Tibial nerve (tissue), 4 donors: ENCODE measurements around the gene HMX1. TPM values are rescaled to one million over a fixed set of nuclear protein-coding genes. Genes with fewer than 3 reads are reported as not detected.

Experiments
- DNase-seq, 2 donors: peaks; one replicate each; pipeline ENCODE4 v3.0.0-alpha.2; 2019; ENCODE audit warnings: low spot score in 2 of 2
- H3K27ac ChIP-seq, 4 donors: fragments of 200-600 bp; sonication (generic) in 3 of 4; one replicate each; pipeline ENCODE4 v1.5.1; 2017 to 2019; ENCODE audit warnings: mild to moderate bottlenecking in 1 of 4
- H3K27me3 ChIP-seq, 2 donors: fragments of 200-600 bp; sonication (generic) in 1 of 2; one replicate each; pipeline versions ENCODE4 v1.5.1 to v1.6.0; 2017 to 2019
- H3K36me3 ChIP-seq, 3 donors: fragments of 200-600 bp; sonication (generic); one replicate each; pipeline ENCODE4 v1.5.1; 2018 to 2019
- H3K4me1 ChIP-seq, 4 donors: fragments of 200-600 bp; sonication (generic) in 3 of 4; one replicate each; pipeline ENCODE4 v1.5.1; 2017 to 2019
- H3K4me3 ChIP-seq, 4 donors: fragments of 200-600 bp; sonication (generic) in 3 of 4; one replicate each; pipeline ENCODE4 v1.5.1; 2017 to 2019; ENCODE audit warnings: mild to moderate bottlenecking in 1 of 4, moderate library complexity in 1 of 4
- H3K9me3 ChIP-seq, 4 donors: fragments of 200-600 bp; sonication (generic) in 3 of 4; one replicate each; pipeline ENCODE4 v1.5.1; 2017 to 2019
- CTCF ChIP-seq, 5 experiments: fragments of 200-600 bp in 3 of 5; fragments of 450-650 bp in 2 of 5; sonication (generic) in 3 of 5; IDR thresholded peaks; one replicate each; pipeline ENCODE4 v1.5.1; 2016 to 2019; ENCODE audit warnings: antibody characterized with exemption in 5 of 5, mild to moderate bottlenecking in 3 of 5, moderate library complexity in 2 of 5
- EP300 ChIP-seq, 2 donors: sonication (generic); formaldehyde crosslinking; IDR thresholded peaks; one replicate each; pipeline ENCODE4 v1.6.1; 2017; ENCODE audit warnings: antibody characterized with exemption in 2 of 2, mild to moderate bottlenecking in 1 of 2
- POLR2A ChIP-seq, 2 donors: fragments of 450-650 bp; IDR thresholded peaks; one replicate each; pipeline ENCODE4 v1.6.1; 2017; ENCODE audit warnings: antibody characterized with exemption in 2 of 2, mild to moderate bottlenecking in 2 of 2, moderate library complexity in 2 of 2
- WGBS, 2 donors: methylation state at CpG; one replicate each; pipeline ENCODE4 v1.1.5; 2018; 5-methylcytosine and 5-hydroxymethylcytosine counted together
- total RNA-seq, 4 donors: library from RNA; depleted of rRNA; stranded (reverse); fragments of >200 nt; gene quantifications; one replicate each; pipeline ENCODE4 v1.1.0, GENCODE V29; 2016

Gene HMX1
- total RNA-seq, 4 donors from 2014 or later, result 0.21 TPM; not detected in 3

DNA sequence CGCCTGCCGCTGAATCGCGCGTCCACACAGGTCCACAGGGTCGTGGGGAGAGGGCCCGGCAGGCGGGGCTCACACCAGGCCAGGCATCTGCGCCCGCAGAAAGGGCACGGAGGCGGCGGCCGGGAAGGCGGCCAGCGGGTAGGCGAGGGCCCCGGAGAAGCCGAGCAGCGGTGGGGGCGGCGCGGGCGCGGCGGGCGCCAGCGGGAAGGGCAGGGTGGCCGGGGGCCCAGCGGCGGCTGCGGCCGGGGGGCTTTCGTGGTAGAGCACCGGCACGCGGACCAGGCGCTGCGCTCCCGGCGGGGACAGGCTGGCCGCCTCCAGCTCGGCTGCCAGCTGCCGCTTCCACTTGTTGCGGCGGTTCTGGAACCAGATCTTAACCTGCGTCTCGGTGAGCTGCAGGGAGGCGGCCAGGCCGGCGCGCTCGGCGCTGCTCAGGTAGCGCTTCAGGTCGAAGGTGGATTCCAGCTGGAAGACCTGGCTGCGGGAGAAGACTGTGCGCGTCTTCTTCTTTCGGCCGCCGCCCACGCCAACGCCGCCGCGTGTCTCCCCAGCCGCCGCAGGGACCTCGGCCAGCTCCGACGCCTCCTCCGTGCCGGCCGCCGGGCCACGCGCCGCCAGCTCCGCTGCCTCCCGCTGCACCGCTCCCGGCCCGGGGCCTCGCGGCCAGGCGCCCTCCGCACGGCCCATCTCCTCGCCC lies 3.9 kb downstream of the HMX1 start:
- H3K9me3 ChIP-seq, result no peaks in the 10 kb centered on the region
- no peak overlapping the region for H3K27ac ChIP-seq
- 2 to 7% methylated on average over 10 to 38 of the region's 90 CpGs for WGBS, 2 donors
- TF ChIP-seq CTCF (IDR thresholded peaks at IDR 0.05) (no peak), POLR2A (IDR thresholded peaks at IDR 0.05) (no peak), EP300 (IDR thresholded peaks at IDR 0.05) (no peak)
- no peak overlapping the region for H3K4me3 ChIP-seq
- H3K27me3 ChIP-seq, result peaks cover 0 to 83% of the 10 kb centered on the region in 2 donors
- DNase-seq, result no peak
- H3K36me3 ChIP-seq, result no peaks in the 10 kb centered on the region
- H3K4me1 ChIP-seq, result peaks cover 0 to 43% (median 0%) of the 10 kb centered on the region in 4 donors

DNA sequence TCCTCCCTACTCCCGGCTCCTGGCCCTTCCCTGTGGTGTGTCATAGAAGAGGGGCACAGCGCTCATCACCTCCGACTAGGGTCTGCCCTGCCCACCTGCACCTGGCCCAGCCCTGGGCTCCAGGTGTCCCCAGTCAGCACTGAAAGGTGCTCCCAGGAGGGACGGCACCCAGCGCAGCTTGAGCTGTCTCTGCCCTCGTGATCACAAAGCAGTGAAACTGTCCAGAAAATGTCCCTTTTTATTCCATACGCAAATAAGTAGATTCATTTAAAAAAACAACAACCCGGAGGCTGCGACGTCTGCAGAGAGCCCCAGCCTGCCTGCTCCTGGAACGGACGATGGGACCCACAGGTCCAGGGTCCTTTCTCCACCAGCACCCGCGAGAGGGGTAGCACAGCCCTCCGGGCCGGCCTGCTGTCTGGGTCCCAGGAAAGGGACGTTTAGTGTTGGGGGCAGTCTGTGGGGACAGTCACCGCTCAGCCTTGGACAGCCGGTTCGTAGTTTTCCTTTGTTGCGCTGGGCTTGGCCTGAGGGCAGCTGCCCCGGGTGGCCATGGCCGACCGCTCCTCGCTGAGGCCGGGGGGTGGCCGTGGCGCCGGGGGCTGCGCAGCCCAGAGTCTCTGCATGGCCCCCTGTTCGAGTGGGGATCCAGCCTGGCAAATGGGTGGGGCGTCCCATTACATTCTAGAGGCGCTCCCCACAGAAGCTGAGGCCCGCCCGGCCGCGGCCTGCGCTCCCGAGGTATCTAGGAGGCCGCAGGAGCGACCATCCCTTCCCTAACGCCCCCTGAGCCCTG lies 4.6 kb downstream of the HMX1 start:
- Histone ChIP-seq H3K4me1 (peaks cover 0 to 41% (median 0%) of the 10 kb centered on the region in 4 donors), H3K4me3 (no peak overlapping the region), H3K27ac (no peak overlapping the region), H3K27me3 (peaks cover 0 to 83% of the 10 kb centered on the region in 2 donors), H3K36me3 (no peaks in the 10 kb centered on the region), H3K9me3 (no peaks in the 10 kb centered on the region)
- TF ChIP-seq POLR2A (IDR thresholded peaks at IDR 0.05) (no peak), EP300 (IDR thresholded peaks at IDR 0.05) (no peak), CTCF (IDR thresholded peaks at IDR 0.05) (no peak)
- no peak for DNase-seq
- 0 to 6% methylated on average over 13 to 21 of the region's 42 CpGs for WGBS, 2 donors

GRCh38 chr4:8866421-8866820 lies 5.2 kb downstream of the HMX1 start:
- DNase-seq, result no peak
- 12 to 16% methylated on average over 11 to 12 of the region's 12 CpGs for WGBS, 2 donors
- no peak overlapping the region for H3K4me3 ChIP-seq
- H3K4me1 ChIP-seq, result peaks cover 0 to 44% (median 0%) of the 10 kb centered on the region in 4 donors
- no peak for TF ChIP-seq EP300 (IDR thresholded peaks at IDR 0.05)
- no peak for TF ChIP-seq POLR2A (IDR thresholded peaks at IDR 0.05)
- no peak for TF ChIP-seq CTCF (IDR thresholded peaks at IDR 0.05)
- H3K36me3 ChIP-seq, result no peaks in the 10 kb centered on the region
- no peaks in the 10 kb centered on the region for H3K9me3 ChIP-seq
- no peak overlapping the region for H3K27ac ChIP-seq
- peaks cover 0 to 89% of the 10 kb centered on the region in 2 donors for H3K27me3 ChIP-seq

DNA sequence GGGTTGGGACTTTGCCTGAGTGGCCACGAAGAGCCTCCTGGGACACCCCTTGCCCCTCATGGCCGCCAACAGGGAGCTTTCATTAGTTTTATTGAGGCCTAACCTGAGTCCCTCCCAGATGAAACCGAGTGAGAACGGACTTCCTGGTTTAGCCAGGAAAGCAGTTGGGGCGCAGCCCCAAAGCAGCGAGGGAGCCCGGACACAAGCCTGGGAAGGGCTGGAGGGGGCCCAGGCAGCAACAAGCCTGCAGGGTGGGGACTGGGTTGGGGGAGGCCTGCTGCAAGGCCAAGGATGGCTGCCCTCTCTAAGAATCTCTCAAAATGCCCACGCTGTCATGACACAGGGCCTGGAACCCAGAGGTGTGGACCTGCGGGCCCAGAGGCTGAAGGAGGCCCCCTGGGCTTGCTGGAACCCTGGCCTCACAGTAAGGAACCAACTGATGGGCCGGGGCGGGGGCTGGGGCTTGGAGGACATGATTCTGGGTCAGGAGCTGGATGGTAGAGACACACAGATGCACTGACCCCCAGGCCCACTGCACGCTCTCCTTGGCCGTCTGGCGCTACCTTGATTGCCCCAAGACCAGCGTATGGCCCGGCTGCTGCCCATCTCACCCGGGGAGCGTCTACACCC lies 5.8 kb downstream of the HMX1 start:
- no peaks in the 10 kb centered on the region for H3K9me3 ChIP-seq
- H3K27me3 ChIP-seq, result peaks cover 0 to 92% of the 10 kb centered on the region in 2 donors
- no peak overlapping the region for H3K4me3 ChIP-seq
- H3K27ac ChIP-seq, result no peak overlapping the region
- H3K4me1 ChIP-seq, result peaks cover 0 to 48% (median 0%) of the 10 kb centered on the region in 4 donors
- WGBS, 2 donors, result 26 to 38% methylated on average over 12 to 17 of the region's 18 CpGs
- H3K36me3 ChIP-seq, result no peaks in the 10 kb centered on the region
- TF ChIP-seq POLR2A (IDR thresholded peaks at IDR 0.05) (no peak), EP300 (IDR thresholded peaks at IDR 0.05) (no peak), CTCF (IDR thresholded peaks at IDR 0.05) (no peak)
- no peak for DNase-seq
